ENCODE results near the gene PTPRN2.

PTPRN2 gene

DNA sequence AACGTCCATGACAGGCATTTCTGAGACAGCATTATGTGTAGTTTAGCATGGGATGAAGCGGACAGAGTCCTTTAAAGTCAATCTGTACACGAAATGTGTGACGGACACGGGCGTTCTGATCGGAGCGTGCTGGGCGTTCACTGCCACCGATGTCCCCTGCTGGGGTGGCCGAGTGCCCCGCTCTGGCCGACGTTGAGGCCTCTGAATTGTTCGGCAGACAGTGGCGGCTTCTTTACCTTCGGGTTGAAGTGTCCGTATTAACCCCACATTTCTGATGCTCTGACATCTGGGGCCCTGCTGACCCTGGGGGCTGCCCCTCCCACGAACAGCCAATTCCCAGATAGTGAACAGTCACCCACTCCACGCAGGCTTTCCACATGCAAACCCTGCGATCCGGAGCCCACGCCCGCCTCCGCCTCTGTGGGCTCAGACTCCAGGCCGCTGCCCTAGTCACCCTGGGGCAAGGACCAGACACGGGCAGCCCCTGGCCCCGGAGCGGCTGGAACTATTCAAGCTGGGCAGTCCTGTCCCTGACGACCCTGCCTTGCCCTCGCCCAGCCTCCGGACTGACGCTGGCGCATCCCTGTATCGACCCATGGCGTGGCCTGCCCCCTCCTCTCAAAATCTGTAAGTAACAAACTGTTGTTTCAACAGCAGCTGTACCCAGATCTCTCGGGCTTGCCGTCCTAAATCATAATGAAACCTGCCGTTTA, 445.7 kb downstream of the PTPRN2 start:
- no peak for DNase-seq

GRCh38 chr7:158141221-158141582, 446.4 kb downstream of the PTPRN2 start:
- DNase-seq: no peak

DNA sequence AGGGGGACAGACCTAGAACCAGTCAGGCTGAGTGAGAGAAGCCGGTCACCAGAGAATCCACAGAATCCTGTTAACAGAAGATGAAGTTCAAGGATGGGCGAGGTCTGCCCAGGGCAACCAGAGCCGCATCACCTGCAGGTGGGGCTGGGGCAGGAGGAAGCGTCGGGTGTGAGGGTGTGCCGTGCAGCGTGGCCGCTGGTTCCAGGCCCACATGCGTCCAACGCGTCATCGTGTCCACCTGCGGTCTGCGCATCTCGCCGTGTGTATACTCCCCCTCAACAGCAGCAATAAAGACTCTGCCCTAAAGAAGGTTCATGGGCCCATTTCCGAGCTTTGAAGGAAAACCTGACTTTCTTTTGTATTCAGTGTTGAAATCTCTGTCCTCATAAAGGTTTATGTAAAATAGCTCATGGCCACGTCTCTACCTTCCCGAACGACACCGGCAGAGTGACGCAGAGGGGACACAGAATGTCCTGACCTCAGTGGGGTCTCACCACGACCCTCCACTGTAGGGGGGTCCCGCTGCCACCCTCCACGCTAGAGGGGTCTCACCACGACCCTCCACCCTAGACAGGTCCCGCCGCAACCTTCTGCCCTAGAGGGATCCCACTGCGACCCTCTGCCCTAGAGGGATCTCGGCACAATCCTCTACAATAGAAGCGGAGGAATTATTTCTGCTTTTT, 446.9 kb downstream of the PTPRN2 start:
- DNase-seq: no peak

DNA sequence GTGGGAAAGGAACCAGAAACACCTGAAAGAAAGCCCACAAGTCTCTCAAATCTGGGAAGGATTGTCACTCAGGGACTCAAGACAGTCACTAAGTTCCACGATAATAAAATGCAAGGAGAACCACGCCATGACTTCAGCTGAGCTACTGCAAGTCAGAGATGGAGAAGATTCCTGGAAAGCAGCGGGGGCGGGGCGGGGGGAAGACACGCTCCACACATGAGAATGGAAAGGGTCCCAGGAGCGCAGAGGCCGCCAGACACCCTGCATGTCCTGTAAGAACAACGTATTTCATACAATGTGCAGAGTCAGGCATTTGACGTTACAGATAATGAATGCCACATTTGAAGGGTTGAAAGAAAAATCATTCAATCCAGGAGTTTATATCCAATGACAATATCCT, 448.1 kb downstream of the PTPRN2 start:
- DNase-seq: no peak

GRCh38 chr7:158138329-158138597, 449.4 kb downstream of the PTPRN2 start:
- DNase-seq: no peak

GRCh38 chr7:158137516-158138328, 449.9 kb downstream of the PTPRN2 start:
- no peak for DNase-seq

GRCh38 chr7:158135931-158136330, 451.7 kb downstream of the PTPRN2 start:
- DNase-seq: no peak

DNA sequence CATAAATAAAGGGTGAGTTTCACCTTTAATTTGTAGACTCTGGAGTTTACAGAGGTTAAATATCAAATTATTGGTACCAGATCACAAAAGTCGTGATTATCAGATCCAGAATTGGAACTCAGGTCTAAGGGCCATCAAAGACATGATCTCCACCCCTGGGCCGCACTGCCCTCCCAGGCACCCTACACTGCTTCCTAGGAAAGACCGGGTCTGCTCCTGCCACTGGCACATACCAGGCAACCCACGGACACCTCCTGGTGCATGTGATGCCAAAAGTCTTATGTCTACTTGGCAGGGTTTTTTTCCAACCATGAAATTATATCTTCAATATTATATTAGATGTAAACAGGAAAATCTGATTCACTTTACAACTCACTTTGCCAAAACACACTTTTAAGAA, 452.8 kb downstream of the PTPRN2 start:
- no peak for DNase-seq

DNA sequence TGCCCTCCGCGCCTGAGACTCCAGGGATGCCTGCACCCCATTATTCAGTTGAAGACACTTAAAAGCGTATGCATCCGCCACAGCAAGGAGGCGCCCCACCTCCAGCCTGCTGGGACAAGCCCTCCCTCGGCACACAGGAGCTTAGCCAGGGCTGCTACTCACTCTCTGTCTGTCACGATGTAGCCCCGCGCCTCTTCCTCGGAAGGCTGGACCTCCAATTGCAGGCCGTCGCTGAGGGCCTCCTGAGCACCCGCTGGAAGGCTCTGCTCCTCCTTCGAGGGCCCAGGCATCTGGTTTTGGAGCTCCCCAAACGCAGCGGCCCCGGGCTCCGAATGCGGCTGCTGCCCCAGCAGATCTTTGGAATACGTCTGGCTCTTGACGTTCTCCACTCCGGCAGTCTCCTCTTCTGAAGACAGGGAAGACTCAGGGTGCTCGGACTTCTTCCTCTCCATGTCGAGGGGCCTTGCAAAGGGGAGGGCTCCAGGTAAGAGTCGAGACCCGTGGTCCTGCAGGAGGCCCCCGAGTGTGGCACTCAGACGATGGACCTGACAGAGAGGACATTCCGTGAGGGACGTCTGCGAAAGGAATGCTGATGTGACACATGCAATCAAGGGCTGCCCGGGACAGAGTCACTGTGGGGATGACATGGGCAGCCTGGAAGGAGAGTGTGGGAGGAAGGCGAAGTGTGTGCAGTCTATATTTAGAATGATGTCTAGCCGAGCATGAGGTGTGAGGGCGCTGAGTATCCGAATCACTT, 453.9 kb downstream of the PTPRN2 start:
- DNase-seq: no peak

- DNase-seq: no peak
These were observed 454.6 kb downstream of the PTPRN2 start for GRCh38 chr7:158133057-158133456.

DNA sequence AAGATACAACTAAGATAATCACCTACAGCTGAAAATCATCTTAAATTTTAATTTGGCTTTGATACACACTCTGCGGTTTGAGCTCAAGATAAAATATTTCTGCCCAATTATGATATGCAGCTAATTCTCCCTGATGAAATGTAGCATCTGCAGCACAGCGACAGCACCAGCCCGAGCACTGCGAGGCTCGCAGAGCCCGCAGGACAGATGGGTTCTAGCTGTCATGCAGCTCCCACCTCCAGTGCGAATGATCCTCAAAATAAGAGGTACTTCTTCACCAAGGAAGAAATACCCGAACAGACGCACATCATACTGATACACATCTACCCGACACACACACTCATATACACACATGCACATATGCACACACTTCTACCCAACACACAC, 457.6 kb downstream of the PTPRN2 start:
- no peak for DNase-seq

DNA sequence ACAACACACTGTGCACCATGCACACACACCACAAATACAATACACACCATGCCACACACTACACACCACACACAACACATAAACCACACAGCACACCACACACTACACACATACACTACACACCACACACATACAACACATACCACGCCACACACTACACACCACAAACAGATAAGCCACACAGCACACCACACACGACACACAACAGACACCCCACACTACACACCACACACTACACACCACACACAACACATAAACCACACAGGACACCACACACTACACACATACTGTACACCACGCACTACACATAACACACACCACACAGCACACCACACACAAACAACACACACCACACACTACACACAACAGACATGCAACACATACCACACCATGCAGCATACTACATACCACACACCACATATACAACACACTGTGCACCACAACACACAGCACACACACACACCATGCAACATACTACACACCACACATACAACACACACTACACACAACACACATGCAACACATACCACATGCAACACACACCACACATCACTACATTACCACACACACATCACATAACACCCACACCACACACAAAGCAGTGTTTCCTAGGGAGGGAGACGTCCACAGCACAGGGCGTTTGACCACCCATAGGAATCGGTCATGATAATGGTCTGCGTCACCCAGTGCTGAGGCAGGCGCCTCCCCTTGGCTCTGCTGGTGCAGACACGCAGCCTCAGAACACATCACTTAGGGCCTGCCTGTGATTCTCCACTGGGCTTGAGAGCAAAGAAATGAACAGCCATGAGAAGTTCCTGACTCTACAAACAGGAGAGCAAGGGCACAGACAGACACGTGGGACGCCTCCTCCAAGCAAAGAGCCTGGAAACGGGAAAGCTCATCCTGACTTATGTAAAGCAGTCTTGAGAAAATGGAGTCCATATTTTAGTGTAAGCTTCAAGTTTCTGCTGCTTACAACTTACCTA, 458.3 kb downstream of the PTPRN2 start:
- no peak for DNase-seq

GRCh38 chr7:158128572-158128971, 459.1 kb downstream of the PTPRN2 start:
- DNase-seq: no peak

DNA sequence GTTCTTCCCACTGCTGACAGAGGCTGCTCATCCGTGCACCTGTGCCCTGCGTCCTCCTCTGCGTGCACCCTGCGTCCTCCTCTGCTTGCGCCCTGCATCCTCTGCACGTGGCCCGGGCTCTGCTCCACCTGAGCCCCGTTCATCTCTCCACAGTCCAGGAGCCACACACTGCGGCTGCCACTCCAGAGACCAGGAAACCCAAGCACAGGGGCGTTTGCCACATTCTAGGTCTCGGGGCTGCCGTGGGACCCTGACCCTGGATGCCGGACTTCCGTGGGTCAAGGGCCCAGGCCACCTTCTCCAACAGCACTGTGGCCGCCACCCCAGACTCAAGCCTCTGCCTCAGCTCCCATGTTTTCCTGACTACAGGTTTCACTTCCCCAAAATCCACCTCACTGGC, 460.4 kb downstream of the PTPRN2 start:
- no peak for DNase-seq

DNA sequence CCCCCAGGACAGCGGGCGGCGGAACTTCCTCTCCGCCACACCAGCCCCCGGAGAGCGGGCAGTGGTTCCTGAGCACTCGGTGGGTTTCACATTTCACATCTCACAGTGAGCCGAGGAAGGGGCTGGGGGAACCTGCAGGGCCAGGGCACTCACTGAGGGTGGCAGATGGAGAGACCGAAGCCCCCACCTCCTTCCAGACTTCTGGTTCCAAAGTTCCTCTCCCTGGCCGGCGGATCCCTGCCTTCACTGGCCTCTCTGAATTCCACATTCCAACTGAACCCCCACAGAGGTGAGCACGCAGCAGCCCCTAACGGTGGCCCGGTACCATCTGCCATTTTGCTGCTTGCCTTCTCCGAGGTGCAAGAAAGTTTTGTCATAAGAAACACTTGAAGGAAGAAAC, 461.0 kb downstream of the PTPRN2 start:
- DNase-seq: no peak

DNA sequence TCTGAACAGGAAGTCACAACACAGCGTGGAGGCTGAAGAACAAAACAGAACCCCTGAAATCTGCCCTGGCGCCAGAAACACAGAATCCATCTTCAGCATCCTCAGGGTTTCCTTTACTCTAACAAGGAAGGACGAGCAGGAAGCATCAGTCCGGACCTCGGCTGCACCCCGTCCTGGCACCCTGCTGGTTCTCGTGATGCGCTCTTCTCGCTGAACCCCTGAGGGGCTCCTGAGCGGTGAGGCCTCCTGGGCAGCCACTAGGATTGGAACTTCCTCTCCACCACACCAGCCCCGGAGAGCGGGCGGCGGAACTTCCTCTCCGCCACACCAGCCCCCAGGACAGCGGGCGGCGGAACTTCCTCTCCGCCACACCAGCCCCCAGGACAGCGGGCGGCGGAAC, 461.9 kb downstream of the PTPRN2 start:
- no peak for DNase-seq

- DNase-seq: no peak
These were observed 462.5 kb downstream of the PTPRN2 start for GRCh38 chr7:158125091-158125490.

DNA sequence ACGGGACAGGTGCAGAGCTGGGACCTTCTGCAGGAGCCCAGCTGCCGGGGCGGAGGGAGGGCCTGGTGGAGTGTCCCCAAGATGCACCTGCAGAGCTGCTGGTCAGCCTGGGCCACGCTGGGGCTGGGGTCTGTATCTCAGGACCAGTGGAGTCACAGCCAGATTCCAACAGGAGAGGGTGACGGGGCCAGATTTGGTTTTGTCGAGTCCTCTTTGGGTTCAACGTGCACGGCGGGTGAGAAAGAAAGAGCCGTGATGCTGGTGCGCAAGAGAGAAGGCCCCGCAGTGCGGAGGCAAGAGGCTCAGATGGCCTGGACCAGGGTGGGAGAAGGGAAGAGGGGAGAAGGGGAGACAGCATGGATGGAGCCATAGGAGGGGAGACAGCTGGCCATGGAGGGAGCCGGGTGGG, 462.9 kb downstream of the PTPRN2 start:
- DNase-seq: no peak

- DNase-seq: no peak
These were observed 463.9 kb downstream of the PTPRN2 start for GRCh38 chr7:158123753-158124152.

GRCh38 chr7:158123214-158123613, 464.4 kb downstream of the PTPRN2 start:
- no peak for DNase-seq

DNA sequence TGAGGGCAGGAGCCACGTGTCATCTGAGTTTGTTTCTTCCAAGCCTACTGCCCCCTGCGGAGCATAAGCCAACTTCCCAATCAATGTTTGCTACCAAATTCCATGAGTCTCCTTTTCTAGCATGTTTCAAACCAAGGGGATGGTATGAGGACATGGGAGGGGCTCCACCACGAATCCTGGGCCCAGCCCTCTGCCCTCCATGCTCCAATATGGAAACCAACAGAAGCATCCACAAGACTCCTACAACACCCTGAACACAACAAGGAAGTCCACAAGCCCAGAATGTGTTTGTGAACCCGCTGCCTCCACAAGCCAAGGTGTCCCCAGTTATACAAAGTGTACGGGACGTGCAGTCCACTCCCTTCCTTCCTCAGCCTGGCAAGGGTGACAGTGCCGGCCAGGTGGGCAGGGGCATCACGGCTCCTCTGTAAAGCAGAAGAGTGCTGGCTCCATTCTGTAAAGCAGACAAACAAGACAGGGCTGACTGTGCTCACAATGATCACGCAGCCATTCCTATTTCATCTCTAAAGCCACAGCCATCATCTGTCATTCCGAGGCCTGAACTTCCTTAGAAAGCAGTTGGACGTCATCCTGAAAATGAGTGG, 466.1 kb downstream of the PTPRN2 start:
- no peak for DNase-seq

GRCh38 chr7:158120716-158121115, 466.9 kb downstream of the PTPRN2 start:
- DNase-seq: no peak

Data from NCI-H1417 treated with DMSO at 0.1 percent for 48 hours (cell line).